ENCODE data around the gene HEXA.

The HEXA gene

GRCh38 chr15:72341361-72341760, 34.5 kb downstream of the HEXA start:
- Histone ChIP-seq H3K27me3 (ENCODE audit: control insufficient read depth, insufficient read depth, low read length) (no peaks in the 10 kb centered on the region), H3K4me3 (ENCODE audit: low read length) (no peak overlapping the region), H3K36me3 (ENCODE audit: control insufficient read depth, insufficient read depth, low read length) (no peaks in the 10 kb centered on the region), H3K9me3 (ENCODE audit: control insufficient read depth, low read length) (no peaks in the 10 kb centered on the region), H3K4me1 (ENCODE audit: control insufficient read depth, insufficient read depth, low read length) (peaks cover 3% of the 10 kb centered on the region), H3K9ac (ENCODE audit: low read length) (no peak overlapping the region)

- Histone ChIP-seq H3K36me3 (ENCODE audit: control insufficient read depth, insufficient read depth, low read length) (no peaks in the 10 kb centered on the region), H3K4me3 (ENCODE audit: low read length) (no peak overlapping the region), H3K9ac (ENCODE audit: low read length) (no peak overlapping the region), H3K9me3 (ENCODE audit: control insufficient read depth, low read length) (no peaks in the 10 kb centered on the region), H3K4me1 (ENCODE audit: control insufficient read depth, insufficient read depth, low read length) (peaks cover 3% of the 10 kb centered on the region), H3K27me3 (ENCODE audit: control insufficient read depth, insufficient read depth, low read length) (no peaks in the 10 kb centered on the region)
These were observed 35.4 kb downstream of the HEXA start for GRCh38 chr15:72340366-72340765.

DNA sequence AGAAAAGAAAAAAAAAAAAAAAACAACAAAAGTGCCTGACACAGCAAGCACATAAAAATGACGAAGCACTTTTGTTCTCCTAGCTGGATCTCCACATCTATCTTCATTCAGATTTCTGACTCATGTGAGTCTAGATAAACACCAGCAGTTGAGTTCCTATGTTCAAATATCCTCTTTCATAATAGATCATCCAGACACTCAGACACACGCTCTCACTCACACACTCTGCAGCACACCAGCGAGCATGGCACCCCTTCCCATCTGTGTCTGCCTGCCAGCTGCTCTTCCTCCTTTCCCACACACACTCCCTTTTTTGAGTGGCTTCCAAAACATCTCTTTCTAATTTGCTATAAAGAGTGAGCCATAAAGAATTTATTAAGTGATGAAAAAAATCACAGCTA, 36.0 kb downstream of the HEXA start:
- no peaks in the 10 kb centered on the region for H3K27me3 ChIP-seq (ENCODE audit: control insufficient read depth, insufficient read depth, low read length)
- H3K9ac ChIP-seq (ENCODE audit: low read length), result no peak overlapping the region
- no peaks in the 10 kb centered on the region for H3K9me3 ChIP-seq (ENCODE audit: control insufficient read depth, low read length)
- no peak overlapping the region for H3K4me3 ChIP-seq (ENCODE audit: low read length)
- peaks cover 3% of the 10 kb centered on the region for H3K4me1 ChIP-seq (ENCODE audit: control insufficient read depth, insufficient read depth, low read length)
- no peaks in the 10 kb centered on the region for H3K36me3 ChIP-seq (ENCODE audit: control insufficient read depth, insufficient read depth, low read length)

- H3K27me3 ChIP-seq (ENCODE audit: control insufficient read depth, insufficient read depth, low read length), result no peaks in the 10 kb centered on the region
These were observed 37.0 kb downstream of the HEXA start for GRCh38 chr15:72338617-72339321.

DNA sequence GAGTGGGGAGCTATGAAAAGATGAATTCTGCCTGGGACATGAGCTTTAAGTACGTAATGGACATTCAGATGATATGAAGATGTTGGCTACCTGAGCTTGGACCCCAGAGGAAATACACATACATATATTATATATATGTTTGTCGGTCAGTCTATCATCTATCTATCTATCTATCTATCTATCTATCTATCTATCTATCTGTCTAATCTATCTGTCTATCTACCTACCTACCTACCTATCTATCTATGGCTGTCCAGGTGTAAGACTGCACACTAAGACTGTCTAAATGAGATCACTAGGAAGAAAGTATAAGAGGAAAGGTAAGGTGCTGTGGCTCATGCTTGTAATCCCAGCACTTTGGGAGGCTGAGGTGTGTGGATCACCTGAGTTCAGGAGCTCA, 37.7 kb downstream of the HEXA start:
- Histone ChIP-seq H3K4me1 (ENCODE audit: control insufficient read depth, insufficient read depth, low read length) (peaks cover 3% of the 10 kb centered on the region), H3K9me3 (ENCODE audit: control insufficient read depth, low read length) (no peaks in the 10 kb centered on the region), H3K9ac (ENCODE audit: low read length) (no peak overlapping the region), H3K36me3 (ENCODE audit: control insufficient read depth, insufficient read depth, low read length) (no peaks in the 10 kb centered on the region), H3K4me3 (ENCODE audit: low read length) (no peak overlapping the region), H3K27me3 (ENCODE audit: control insufficient read depth, insufficient read depth, low read length) (no peaks in the 10 kb centered on the region)

More at GRCh38 chr15:72338617-72339321, 37.0 kb downstream of the HEXA start:
- Histone ChIP-seq H3K4me1 (ENCODE audit: control insufficient read depth, insufficient read depth, low read length) (peaks cover 3% of the 10 kb centered on the region), H3K9me3 (ENCODE audit: control insufficient read depth, low read length) (no peaks in the 10 kb centered on the region), H3K36me3 (ENCODE audit: control insufficient read depth, insufficient read depth, low read length) (no peaks in the 10 kb centered on the region), H3K9ac (ENCODE audit: low read length) (no peak overlapping the region), H3K4me3 (ENCODE audit: low read length) (no peak overlapping the region)

DNA sequence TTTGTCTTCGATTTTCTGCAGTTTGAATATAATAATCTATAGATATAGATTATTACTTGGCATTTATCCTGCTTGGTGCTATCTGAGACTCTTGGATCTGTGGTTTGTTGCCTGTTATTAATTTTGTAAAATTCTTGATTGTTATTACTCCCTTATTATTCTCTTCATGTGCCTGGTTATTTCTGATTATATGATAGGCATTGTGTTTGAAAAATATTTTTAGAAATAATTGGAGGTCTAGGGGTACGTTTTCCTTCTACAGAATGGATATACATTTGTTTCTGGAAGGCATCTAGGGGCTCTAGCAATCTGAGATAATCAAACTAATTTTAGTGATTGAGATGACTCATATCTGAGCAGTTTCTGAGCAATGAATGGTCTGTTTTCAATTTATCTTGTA, 41.0 kb downstream of the HEXA start:
- Histone ChIP-seq H3K36me3 (ENCODE audit: control insufficient read depth, insufficient read depth, low read length) (no peaks in the 10 kb centered on the region), H3K4me3 (ENCODE audit: low read length) (no peak overlapping the region), H3K4me1 (ENCODE audit: control insufficient read depth, insufficient read depth, low read length) (peaks cover 3% of the 10 kb centered on the region)

GRCh38 chr15:72331021-72331420, 44.8 kb downstream of the HEXA start:
- Histone ChIP-seq H3K9me3 (ENCODE audit: control insufficient read depth, low read length) (no peaks in the 10 kb centered on the region), H3K4me3 (ENCODE audit: low read length) (no peak overlapping the region), H3K27me3 (ENCODE audit: control insufficient read depth, insufficient read depth, low read length) (no peaks in the 10 kb centered on the region), H3K4me1 (ENCODE audit: control insufficient read depth, insufficient read depth, low read length) (no peaks in the 10 kb centered on the region), H3K9ac (ENCODE audit: low read length) (no peak overlapping the region), H3K36me3 (ENCODE audit: control insufficient read depth, insufficient read depth, low read length) (no peaks in the 10 kb centered on the region)

More for the DNA sequence above, 41.0 kb downstream of the HEXA start:
- H3K9ac ChIP-seq (ENCODE audit: low read length), result no peak overlapping the region
- H3K9me3 ChIP-seq (ENCODE audit: control insufficient read depth, low read length), result no peaks in the 10 kb centered on the region
- no peaks in the 10 kb centered on the region for H3K27me3 ChIP-seq (ENCODE audit: control insufficient read depth, insufficient read depth, low read length)

DNA sequence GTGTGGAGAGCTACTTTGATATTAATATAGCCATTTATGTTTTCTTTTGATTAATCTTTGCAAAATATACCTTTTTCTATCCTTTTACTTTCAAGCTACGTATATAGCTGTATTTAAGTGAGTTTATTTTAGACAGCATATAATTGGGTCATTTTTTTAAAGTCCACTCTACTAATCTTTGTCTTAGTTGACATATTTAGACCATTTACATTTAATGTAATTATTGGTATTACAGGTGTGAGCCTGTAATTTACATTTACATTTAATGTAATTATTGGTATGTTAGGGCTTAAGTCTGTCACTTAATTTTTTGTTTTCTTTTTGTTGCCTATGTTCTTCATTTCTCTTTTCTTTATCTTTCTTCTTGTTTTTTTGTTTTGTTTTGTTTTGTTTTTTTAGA, 52.1 kb downstream of the HEXA start:
- Histone ChIP-seq H3K4me1 (ENCODE audit: control insufficient read depth, insufficient read depth, low read length) (peaks cover 6% of the 10 kb centered on the region), H3K9ac (ENCODE audit: low read length) (no peak overlapping the region), H3K27me3 (ENCODE audit: control insufficient read depth, insufficient read depth, low read length) (peaks cover 7% of the 10 kb centered on the region), H3K9me3 (ENCODE audit: control insufficient read depth, low read length) (no peaks in the 10 kb centered on the region), H3K4me3 (ENCODE audit: low read length) (no peak overlapping the region), H3K36me3 (ENCODE audit: control insufficient read depth, insufficient read depth, low read length) (no peaks in the 10 kb centered on the region)

DNA sequence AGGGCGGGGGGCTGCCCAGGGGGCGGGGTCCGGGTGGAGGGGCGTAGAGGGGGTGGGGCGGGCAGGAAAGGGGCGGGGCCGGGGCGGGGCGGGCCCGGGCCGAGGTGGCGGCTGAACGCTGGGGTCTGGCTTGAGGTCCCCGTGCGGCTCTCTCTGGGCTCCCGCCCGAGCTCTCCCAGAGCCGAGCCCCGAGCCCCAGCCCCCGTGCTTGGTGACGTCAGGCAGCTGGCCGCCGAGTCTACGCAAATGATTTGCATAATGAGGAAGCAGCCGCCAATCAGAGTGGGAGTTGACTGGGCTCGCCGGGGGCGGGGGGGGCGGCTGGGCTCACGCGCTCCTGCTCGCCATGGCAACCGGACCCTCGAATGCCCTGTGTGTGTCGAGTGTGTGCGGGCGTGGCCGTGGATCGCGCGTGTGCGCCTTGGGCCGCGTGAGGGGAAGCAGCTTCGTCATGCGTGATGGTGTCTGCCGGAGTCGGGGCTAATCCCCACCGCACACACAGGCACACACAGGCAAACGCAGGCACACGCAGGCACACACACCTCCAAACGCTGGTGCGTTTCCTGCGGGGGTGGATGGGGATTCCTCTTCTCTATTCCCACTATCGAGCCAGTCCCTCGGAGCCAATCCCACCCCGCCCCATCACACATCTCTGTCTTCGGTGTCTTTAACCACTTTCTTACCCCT, 55.7 kb downstream of the HEXA start, which contains the start of gene CELF6:
Gene CELF6 (minus strand): TSS at position 173 of the 687 bp plus-strand sequence. CDS start 283 bp downstream, outside the sequence.
- peak within 1 kb of the TSS; percentile 53 for H3K9ac ChIP-seq (ENCODE audit: low read length)
- peaks cover 6% of the 10 kb centered on the region for H3K4me1 ChIP-seq (ENCODE audit: control insufficient read depth, insufficient read depth, low read length)
- H3K36me3 ChIP-seq (ENCODE audit: control insufficient read depth, insufficient read depth, low read length), result no peaks in the 10 kb centered on the region
- H3K27me3 ChIP-seq (ENCODE audit: control insufficient read depth, insufficient read depth, low read length), result peaks cover 8% of the 10 kb centered on the region
- no peaks in the 10 kb centered on the region for H3K9me3 ChIP-seq (ENCODE audit: control insufficient read depth, low read length)
- no peak within 1 kb of the TSS for H3K4me3 ChIP-seq (ENCODE audit: low read length)

- no peaks in the 10 kb centered on the region for H3K9me3 ChIP-seq (ENCODE audit: control insufficient read depth, low read length)
- peaks cover 8% of the 10 kb centered on the region for H3K27me3 ChIP-seq (ENCODE audit: control insufficient read depth, insufficient read depth, low read length)
- H3K9ac ChIP-seq (ENCODE audit: low read length), result no peak overlapping the region
- H3K4me1 ChIP-seq (ENCODE audit: control insufficient read depth, insufficient read depth, low read length), result peaks cover 6% of the 10 kb centered on the region
- no peak overlapping the region for H3K4me3 ChIP-seq (ENCODE audit: low read length)
- no peaks in the 10 kb centered on the region for H3K36me3 ChIP-seq (ENCODE audit: control insufficient read depth, insufficient read depth, low read length)
These were observed 56.3 kb downstream of the HEXA start for GRCh38 chr15:72319360-72319984.

DNA sequence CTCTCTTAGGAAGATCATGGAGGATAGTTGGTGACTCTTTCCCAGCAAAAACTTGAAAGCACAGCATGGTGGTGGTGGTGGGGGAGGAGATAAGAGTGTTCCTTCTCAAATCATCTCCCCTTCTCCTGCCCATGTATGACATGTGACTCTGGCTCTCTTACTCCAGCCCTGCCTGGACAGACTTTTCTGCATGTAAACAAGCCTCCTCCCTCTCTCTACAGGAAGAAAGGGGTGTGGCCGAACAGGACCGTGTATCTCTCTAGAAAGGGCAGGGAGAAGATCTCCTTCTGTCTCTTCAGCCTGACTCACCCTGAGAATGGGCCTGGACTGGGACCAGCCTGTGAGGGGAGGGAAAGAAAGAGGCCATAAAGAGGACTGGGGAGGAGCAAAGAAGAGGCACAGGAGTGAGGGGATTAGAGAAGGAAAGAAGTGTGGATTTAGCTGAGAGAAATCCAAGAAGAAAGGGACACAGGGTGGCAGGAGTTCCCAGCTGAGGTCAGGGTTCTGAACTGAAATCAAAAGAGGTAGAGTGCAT, 57.3 kb downstream of the HEXA start:
- H3K4me1 ChIP-seq (ENCODE audit: control insufficient read depth, insufficient read depth, low read length), result peaks cover 6% of the 10 kb centered on the region

More for the DNA sequence above, 57.3 kb downstream of the HEXA start:
- H3K9me3 ChIP-seq (ENCODE audit: control insufficient read depth, low read length), result no peaks in the 10 kb centered on the region
- H3K4me3 ChIP-seq (ENCODE audit: low read length), result no peak overlapping the region
- peaks cover 8% of the 10 kb centered on the region for H3K27me3 ChIP-seq (ENCODE audit: control insufficient read depth, insufficient read depth, low read length)
- H3K9ac ChIP-seq (ENCODE audit: low read length), result no peak overlapping the region
- H3K36me3 ChIP-seq (ENCODE audit: control insufficient read depth, insufficient read depth, low read length), result no peaks in the 10 kb centered on the region
